Endothelial cell of umbilical vein (primary cell): Measurements from ENCODE around the gene UNCX. TPM values are rescaled to one million over a fixed set of nuclear protein-coding genes. Genes with fewer than 3 reads are reported as not detected.

Experiments used
- BruUV-seq: library from RNA; stranded (reverse); fragments of 400-500 nt; replicated peaks from 2 replicates; lab custom pipeline; 2021; lab: Mats Ljungman, UMichigan
- CTCF ChIA-PET: fragments of 300-600, 350-600 bp; sonication (Branson Sonifier 250); formaldehyde crosslinking; loops from one replicate; lab custom pipeline; 2021; ENCODE audit warnings: antibody characterized with exemption, inconsistent platforms; lab: Charles Lee
- POLR2A ChIA-PET: fragments of 300-600, 350-600 bp; sonication (Branson Sonifier 250); formaldehyde crosslinking; loops from one replicate; lab custom pipeline; 2021; ENCODE audit warnings: antibody characterized with exemption, inconsistent platforms; lab: Charles Lee
- DNase-seq: peaks from one replicate; pipeline ENCODE4 v3.0.0-alpha.2; 2011; ENCODE audit warnings: low read depth, low spot score
- FAIRE-seq: peaks from 2 replicates; lab custom pipeline; 2011; peaks lifted over from hg19 to GRCh38; lab: Jason Lieb, UNC
- H2AFZ ChIP-seq: 2 replicates; pipeline ENCODE4 v1.6.0; 2012; ENCODE audit warnings: low read depth, low read length, control low read depth, inconsistent platforms
- H3K27ac ChIP-seq: 2 replicates; pipeline ENCODE4 v1.5.1; 2011; ENCODE audit warnings: low read depth, mild to moderate bottlenecking, control low read depth, low read length, moderate library complexity; ENCODE audit not compliant: insufficient read depth
- H3K27me3 ChIP-seq, 2 experiments: 2 replicates each; pipeline versions ENCODE4 v1.6.0 to v1.6.1; 2011; ENCODE audit warnings: low read length in 2 of 2, mixed read lengths in 1 of 2; ENCODE audit not compliant: control insufficient read depth in 2 of 2, insufficient read depth in 2 of 2
- H3K36me3 ChIP-seq, 2 experiments: 2 replicates in 1 of 2; 3 replicates in 1 of 2; pipeline ENCODE4 v1.5.1; 2011; ENCODE audit warnings: low read length in 2 of 2, mild to moderate bottlenecking in 1 of 2, moderate library complexity in 1 of 2; ENCODE audit not compliant: control insufficient read depth in 2 of 2, insufficient read depth in 2 of 2; ENCODE audit errors: extremely low read depth in 1 of 2
- H3K4me1 ChIP-seq: 3 replicates; pipeline ENCODE4 v1.5.1; 2011; ENCODE audit warnings: mild to moderate bottlenecking, low read length; ENCODE audit not compliant: control insufficient read depth, insufficient read depth; ENCODE audit errors: extremely low read depth
- H3K4me2 ChIP-seq: 2 replicates; pipeline ENCODE4 v1.6.1; 2011; ENCODE audit warnings: low read length, control low read depth, mixed read lengths; ENCODE audit not compliant: insufficient read depth
- H3K4me3 ChIP-seq, 3 experiments: fragments of 200-600 bp in 1 of 3; sonication (generic), shearing (Covaris generic) in 1 of 3; replicated peaks in 1 of 3; 2 replicates each; pipeline ENCODE4 v1.5.1; 2011 to 2016; ENCODE audit warnings: control low read depth in 3 of 3, low read length in 3 of 3, mild to moderate bottlenecking in 2 of 3, inconsistent platforms in 1 of 3, low read depth in 1 of 3, moderate library complexity in 1 of 3; ENCODE audit not compliant: insufficient read depth in 1 of 3
- H3K79me2 ChIP-seq: 2 replicates; pipeline ENCODE4 v1.6.0; 2012; ENCODE audit warnings: low read length, inconsistent platforms; ENCODE audit not compliant: control insufficient read depth, insufficient read depth
- H3K9ac ChIP-seq: replicated peaks from 2 replicates; pipeline ENCODE3; 2011; ENCODE audit warnings: low read length, control low read depth; ENCODE audit not compliant: insufficient read depth; ENCODE audit errors: extremely low read depth
- H3K9me1 ChIP-seq: replicated peaks from 3 replicates; pipeline ENCODE4 v1.6.0; 2011; ENCODE audit warnings: mild to moderate bottlenecking, low read length; ENCODE audit not compliant: control insufficient read depth, insufficient read depth; ENCODE audit errors: extremely low read depth
- H3K9me3 ChIP-seq: replicated peaks from 2 replicates; pipeline ENCODE4 v1.5.1; 2012; ENCODE audit warnings: low read length, inconsistent platforms; ENCODE audit not compliant: control insufficient read depth, insufficient read depth
- H4K20me1 ChIP-seq: replicated peaks from 2 replicates; pipeline ENCODE3; 2011; ENCODE audit warnings: mild to moderate bottlenecking, low read length; ENCODE audit not compliant: control insufficient read depth, insufficient read depth; ENCODE audit errors: extremely low read depth
- EZH2 ChIP-seq: IDR thresholded peaks from 2 replicates; pipeline ENCODE4 v1.6.1; 2012; ENCODE audit warnings: borderline replicate concordance, low read depth, mild to moderate bottlenecking, moderate library complexity, low read length, inconsistent platforms; ENCODE audit not compliant: severe bottlenecking
- FOS ChIP-seq: IDR thresholded peaks from 2 replicates; pipeline ENCODE4 v1.6.1; 2011; ENCODE audit warnings: mild to moderate bottlenecking, low read length, moderate library complexity, borderline replicate concordance; ENCODE audit not compliant: insufficient read depth
- GATA2 ChIP-seq: IDR thresholded peaks from 2 replicates; pipeline ENCODE4 v1.7.0; 2011; ENCODE audit warnings: low read depth, mild to moderate bottlenecking, moderate library complexity, mixed read lengths, low read length; ENCODE audit not compliant: insufficient read length, insufficient read depth
- JUN ChIP-seq: IDR thresholded peaks from 2 replicates; pipeline ENCODE4 v1.6.1; 2011; ENCODE audit warnings: borderline replicate concordance, low read depth; ENCODE audit not compliant: insufficient read length, insufficient read depth
- MYC ChIP-seq: IDR thresholded peaks from one replicate; pipeline ENCODE4 v1.6.1; 2011; ENCODE audit warnings: mild to moderate bottlenecking, low read depth, low read length
- POLR2A ChIP-seq: IDR thresholded peaks from 2 replicates; pipeline ENCODE4 v1.6.1; 2012; ENCODE audit warnings: low read depth, mild to moderate bottlenecking, control low read depth, low read length
- POLR2AphosphoS5 ChIP-seq: IDR thresholded peaks from 2 replicates; pipeline ENCODE4 v1.6.1; 2012; ENCODE audit warnings: low read depth, mild to moderate bottlenecking, control low read depth, low read length, moderate library complexity; ENCODE audit not compliant: insufficient read depth
- dilution Hi-C: fragments of 300-500 bp; cut with MboI; formaldehyde crosslinking; loops from one replicate; pipeline ENCODE4 v1.15.0; 2019; ENCODE audit warnings: low sequenced_read_pairs; ENCODE audit not compliant: extremely low pct_ligation_motif_present
- intact Hi-C: fragments of 100-400 bp; cut with micrococcal nuclease; formaldehyde crosslinking; loops from one replicate; pipeline ENCODE4 v1.10.0; 2022
- polyA plus RNA-seq, 4 experiments: library from polyadenylated mRNA; depleted of rRNA in 3 of 4; stranded (reverse) in 3 of 4; unstranded in 1 of 4; fragments of >200 nt; gene quantifications; 2 replicates each; pipeline versions ENCODE4 v1.2.1 to v1.2.3, GENCODE V29; 2011 to 2012; ENCODE audit warnings: missing spikeins in 1 of 4
- total RNA-seq: library from RNA; stranded (reverse); gene quantifications from 2 replicates; pipeline ENCODE4 v1.2.3, GENCODE V29; 2021
- TF ChIP-seq, protein P1 (sequence below), 2 donors: IDR thresholded peaks; 1 replicate in 1 of 2; 2 replicates in 1 of 2; pipeline ENCODE4 v1.5.1; 2011; ENCODE audit warnings: low read length in 2 of 2, mild to moderate bottlenecking in 2 of 2, moderate library complexity in 2 of 2, control low read depth in 1 of 2, inconsistent platforms in 1 of 2, low read depth in 1 of 2; ENCODE audit not compliant: insufficient read depth in 1 of 2; ENCODE audit errors: extremely low read depth in 1 of 2
- TF ChIP-seq, protein P2 (sequence below): IDR thresholded peaks from 2 replicates; pipeline ENCODE4 v1.6.1; 2011; ENCODE audit not compliant: insufficient read depth, insufficient read length

Gene UNCX
- total and polyA plus RNA-seq, 2 donors (not counting 3 experiments of a cell fraction or from before 2014, with no cell fraction given): not detected

DNA sequence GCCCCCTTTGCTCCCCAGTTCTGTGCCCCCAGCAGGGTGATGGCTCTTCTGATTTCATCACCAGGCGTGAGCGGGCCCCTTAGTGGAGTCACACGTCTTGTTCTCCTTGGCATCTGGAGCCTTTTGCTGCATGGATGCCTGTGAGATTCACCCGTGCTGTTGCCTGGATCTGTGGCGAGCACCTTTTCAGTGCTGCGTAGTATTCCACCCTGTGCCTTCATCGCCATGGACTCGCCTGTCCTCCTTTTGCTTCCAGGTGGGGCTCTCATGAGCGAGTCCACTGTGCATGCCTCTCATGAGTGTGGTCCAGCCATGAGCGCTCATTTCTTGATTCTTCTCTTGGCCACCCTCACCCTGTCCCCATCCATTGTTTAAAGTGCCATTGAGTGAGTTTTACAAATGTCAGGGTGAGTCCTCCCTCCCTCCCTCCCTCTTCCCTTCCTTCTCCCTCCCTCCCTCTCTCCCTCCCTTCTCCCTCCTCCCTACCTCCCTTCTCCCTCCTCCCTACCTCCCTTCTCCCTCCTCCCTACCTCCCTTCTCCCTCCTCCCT lies 44.0 kb downstream of the UNCX start:
- FAIRE-seq: no peak
- ChIA-PET CTCF (no interaction called here), POLR2A (no interaction called here)
- BruUV-seq: no TSS peak
- intact Hi-C loops (no loop called here), dilution Hi-C loops (no loop called here)
- Histone ChIP-seq H4K20me1 (no peaks in the 10 kb centered on the region), H3K9me3 (no peaks in the 10 kb centered on the region), H3K4me2 (no peak overlapping the region), H3K9ac (no peak overlapping the region), H3K4me3 (no peak overlapping the region), H3K27ac (no peak overlapping the region), H3K36me3 (no peaks in the 10 kb centered on the region), H2AFZ (no peak overlapping the region), H3K4me1 (no peaks in the 10 kb centered on the region), H3K79me2 (no peaks in the 10 kb centered on the region), H3K9me1 (no peaks in the 10 kb centered on the region), H3K27me3 (no peaks in the 10 kb centered on the region)
- TF ChIP-seq, protein P1, sequence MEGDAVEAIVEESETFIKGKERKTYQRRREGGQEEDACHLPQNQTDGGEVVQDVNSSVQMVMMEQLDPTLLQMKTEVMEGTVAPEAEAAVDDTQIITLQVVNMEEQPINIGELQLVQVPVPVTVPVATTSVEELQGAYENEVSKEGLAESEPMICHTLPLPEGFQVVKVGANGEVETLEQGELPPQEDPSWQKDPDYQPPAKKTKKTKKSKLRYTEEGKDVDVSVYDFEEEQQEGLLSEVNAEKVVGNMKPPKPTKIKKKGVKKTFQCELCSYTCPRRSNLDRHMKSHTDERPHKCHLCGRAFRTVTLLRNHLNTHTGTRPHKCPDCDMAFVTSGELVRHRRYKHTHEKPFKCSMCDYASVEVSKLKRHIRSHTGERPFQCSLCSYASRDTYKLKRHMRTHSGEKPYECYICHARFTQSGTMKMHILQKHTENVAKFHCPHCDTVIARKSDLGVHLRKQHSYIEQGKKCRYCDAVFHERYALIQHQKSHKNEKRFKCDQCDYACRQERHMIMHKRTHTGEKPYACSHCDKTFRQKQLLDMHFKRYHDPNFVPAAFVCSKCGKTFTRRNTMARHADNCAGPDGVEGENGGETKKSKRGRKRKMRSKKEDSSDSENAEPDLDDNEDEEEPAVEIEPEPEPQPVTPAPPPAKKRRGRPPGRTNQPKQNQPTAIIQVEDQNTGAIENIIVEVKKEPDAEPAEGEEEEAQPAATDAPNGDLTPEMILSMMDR (IDR thresholded peaks at IDR 0.05; ENCODE audit: extremely low read depth in 1 of 2, insufficient read depth in 1 of 2, low read depth in 1 of 2, low read length in 2 of 2): no peak
- TF ChIP-seq POLR2AphosphoS5 (no peak), GATA2 (no peak), MYC (no peak), POLR2A (no peak), JUN (no peak), EZH2 (no peak), FOS (no peak)
- TF ChIP-seq, protein P2, sequence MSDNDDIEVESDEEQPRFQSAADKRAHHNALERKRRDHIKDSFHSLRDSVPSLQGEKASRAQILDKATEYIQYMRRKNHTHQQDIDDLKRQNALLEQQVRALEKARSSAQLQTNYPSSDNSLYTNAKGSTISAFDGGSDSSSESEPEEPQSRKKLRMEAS: no peak
- DNase-seq: no peak
